GM10847 (cell line): ENCODE measurements around the gene GPR152.

Experiments used
- POLR2A ChIP-seq: IDR thresholded peaks from 2 replicates; pipeline ENCODE4 v1.6.1; 2011; ENCODE audit not compliant: insufficient read length; ENCODE audit errors: extremely low read depth

The GPR152 gene

DNA sequence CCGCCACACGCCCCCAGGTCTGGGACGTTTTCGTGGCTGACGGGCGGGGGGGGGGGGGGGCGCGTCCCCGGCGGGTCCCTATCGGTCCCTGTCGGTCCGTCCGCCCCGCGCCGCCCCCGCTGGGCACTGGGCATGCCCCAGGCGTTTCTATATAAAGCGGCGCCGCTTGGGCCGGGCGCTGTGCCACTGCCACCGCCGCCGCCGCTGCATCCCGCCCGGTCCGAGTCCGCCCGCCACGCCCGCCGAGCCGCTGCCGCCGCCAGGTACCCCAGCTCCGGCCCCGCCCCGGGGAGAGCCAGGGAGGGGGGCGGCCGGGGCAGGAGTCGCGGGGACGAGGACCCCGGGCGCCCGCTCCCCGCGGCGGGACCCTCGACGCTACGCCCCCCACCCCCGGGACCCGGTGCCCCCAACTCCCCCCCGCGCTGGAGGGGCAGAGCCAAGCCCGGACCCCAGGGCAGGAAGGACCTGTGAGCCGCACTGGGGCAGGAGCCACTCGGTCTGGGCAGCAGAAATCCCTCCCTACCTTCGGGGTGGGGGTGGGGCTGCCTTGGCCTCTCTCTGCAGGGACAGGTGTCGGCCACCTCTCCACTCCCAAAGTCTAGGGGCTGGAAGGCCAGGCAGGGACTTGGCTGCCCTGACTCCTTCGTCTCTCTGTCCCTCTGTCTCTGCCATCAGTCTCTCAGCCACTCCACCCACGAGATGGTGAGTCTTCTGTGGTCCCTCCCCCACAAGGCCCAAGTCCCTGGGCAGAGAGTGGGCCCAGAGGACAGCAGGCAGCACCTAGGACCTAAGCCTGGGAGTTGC is 36.8 kb downstream of the GPR152 start, which contains the start of gene CARNS1:
Gene CARNS1, plus strand, starts transcription at position 178 of the 804 bp plus-strand sequence. Its CDS starts 522 bp downstream, at position 700.
- TF ChIP-seq POLR2A = no peak

DNA sequence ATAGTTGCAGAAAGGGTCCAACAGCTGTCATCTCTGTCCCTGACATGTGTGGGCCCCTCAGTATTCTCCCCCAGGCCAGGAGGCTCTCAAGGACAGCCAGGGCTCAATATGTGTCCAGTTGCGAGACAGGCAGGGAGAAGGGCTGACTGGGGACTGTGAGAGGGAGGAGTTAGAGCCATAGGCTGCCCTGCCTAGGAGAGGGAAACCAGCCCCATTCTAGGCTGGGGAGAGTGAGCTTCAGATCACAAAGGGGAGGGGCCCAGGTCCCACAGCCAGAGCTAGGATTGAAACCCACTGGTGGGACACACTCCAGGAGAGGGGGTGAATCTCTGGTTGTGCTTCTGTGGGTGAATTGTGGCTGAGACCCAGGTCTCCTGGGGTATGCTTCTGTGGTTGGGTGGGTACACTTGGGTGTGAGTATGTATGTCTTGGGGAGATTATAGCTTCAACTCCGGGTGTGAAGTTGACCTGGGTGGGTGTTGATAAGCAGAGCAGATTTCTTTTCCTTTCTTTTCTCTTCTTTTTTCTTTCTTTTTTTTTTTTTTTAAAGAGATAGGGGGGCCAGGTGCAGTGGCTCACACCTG is 39.2 kb downstream of the GPR152 start:
- no peak for TF ChIP-seq POLR2A

DNA sequence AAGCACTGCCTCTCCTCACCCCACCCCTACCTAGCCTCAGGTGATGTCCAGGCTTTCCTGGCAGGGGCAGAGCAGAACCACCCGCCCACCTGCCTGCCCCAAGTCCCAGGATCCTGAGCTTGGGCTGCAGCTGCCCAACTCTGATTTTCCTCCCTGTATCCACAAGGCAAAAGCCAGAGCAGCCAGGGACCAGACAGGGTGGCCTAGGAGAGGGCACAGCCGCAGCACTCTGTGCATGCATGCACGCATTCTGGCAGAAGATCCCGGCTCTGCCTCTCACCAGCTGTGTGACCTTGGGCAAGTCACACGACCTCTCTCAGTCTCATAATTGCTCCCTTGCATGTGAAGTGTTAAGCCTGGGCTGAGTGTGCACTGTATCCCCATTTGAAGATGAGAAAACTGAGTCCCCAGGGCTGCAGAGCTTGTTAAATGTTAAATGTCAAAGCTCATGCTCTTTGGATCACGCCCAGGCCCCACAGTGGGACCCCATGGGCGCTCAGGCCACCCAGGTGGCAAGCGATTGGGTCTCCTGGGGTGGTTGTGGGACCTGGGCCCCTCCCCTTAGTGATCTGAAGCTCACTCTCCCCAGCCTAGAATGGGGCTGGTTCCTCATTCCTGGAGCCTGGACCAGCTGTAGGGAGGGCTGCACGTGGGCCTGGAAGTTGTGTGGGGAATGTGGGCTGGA is 39.9 kb downstream of the GPR152 start:
- TF ChIP-seq POLR2A = no peak

DNA sequence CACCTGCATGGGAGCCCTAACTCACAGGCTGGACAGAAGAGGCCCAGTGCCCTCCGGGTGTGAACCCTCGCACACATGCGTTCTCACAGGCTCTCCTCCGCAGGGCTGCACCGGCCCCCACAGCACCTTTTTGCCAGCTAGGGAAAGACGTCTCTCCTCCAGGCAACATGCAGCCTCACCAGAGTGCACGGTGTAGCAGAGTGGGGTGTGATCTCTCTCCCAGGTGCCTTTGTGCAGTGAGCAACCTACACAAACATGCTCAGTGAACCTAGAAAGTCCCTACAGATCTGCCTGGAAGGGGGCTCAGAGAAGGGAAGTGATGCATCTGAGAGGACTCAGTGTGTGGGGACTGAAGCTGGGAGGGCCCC is 40.8 kb downstream of the GPR152 start:
- no peak for TF ChIP-seq POLR2A

DNA sequence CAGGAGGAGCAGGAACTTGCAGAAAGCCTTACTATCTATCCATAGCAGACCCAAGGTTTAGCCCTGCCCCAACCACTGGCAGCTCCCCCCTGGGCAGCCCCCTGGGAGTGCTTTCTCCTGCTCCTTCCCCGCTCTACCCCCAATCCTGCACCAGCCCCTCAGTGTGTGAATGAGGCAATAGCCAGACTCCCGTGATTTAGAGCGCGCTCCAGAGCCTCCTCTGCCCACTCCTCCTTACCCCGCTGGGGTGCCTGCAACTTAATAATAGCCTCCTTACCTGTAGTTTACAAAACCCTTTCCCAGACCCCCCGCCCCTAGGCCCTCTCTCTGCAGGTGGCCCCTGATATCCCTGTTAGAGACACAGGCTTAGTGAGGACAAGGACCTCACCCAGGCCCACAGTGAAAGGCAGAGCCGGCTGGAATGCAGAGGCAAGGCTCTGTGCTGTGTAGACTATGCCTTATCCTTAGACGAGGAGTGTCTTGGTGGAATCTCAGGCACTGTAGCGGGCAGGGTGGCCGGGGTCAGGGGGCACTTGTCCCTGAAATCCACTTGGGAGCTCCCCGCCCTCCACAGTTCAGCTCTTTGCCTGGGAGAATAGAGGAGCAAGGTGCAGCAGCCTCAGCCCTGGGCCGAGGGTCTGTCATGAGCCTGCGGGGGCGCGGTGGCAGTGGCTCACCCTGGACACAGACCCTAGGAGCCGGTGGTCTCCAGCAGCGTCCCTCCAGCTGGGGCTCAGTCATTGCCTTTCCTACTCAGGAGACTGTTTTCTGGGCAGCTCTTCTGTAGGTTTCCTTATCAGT is 41.3 kb downstream of the GPR152 start:
- no peak for TF ChIP-seq POLR2A

DNA sequence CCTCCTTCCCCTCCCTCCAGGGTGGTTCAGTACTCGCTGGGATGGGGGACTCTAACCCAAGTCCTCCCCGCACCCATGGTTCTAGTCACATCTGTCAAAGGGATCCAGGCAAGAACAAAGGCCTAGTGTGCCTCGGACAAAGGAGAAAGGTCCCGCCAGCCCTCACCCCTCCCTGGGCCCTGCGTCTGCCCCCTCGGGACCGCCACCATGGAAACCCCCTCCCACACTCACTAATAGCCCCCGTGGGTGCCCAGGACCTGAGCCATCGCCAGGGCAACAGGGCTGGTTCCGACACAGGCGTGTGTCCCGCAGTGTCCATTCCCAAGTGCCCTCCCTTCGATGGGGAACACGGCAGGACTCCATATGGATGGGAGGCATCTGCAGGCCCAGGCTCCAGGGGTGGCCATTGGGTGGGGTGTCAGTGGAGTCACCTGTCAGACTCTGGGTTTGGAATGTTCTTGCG is 42.1 kb downstream of the GPR152 start:
- TF ChIP-seq POLR2A = no peak

DNA sequence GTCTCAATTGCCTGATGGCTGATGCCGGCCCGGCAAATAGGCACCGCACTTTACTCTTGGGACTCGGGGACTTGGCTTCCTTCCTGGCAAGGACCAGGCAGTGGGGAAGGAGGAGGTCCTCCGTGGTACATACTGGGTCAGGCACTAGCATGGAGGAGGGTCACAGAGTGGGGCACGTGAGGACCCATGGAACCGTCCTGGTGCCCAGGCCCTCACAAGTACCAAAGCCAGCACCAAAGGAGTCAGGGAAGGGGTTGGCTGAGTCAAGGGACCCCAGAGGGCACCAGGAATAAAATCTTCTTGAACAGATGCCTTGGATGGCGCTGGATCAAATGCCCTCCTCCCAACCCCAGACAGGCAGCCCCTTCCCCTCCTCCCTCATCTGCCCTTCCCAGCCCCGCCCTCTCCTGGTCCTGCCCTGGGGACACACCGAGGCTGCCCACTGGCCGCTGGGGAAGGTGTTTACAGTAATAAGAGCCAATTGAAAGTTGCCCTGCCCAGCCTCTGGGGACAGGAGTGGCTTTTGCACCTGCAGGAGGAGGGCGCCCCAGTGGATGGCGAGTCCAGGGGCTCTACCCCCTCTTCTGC is 42.7 kb downstream of the GPR152 start:
- no peak for TF ChIP-seq POLR2A

DNA sequence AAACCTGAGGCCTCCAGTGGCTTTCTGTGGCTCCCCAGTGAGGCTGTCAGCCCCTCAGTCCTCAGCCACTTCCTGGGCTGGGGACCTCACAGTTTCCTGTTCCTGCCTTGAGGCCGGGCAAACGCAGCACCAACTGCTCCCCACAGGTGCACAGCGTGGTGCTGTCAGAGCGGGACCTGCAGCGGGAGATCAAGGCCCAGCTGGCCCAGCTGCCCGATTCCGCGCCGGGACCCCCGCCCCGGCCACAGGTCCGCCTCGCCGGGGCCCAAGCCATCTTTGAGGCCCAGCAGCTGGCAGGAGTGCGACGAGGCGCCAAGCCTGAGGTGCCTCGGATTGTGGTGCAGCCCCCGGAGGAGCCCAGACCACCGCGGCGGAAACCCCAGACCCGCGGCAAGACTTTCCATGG is 43.3 kb downstream of the GPR152 start:
- TF ChIP-seq POLR2A = peak; percentile 56

DNA sequence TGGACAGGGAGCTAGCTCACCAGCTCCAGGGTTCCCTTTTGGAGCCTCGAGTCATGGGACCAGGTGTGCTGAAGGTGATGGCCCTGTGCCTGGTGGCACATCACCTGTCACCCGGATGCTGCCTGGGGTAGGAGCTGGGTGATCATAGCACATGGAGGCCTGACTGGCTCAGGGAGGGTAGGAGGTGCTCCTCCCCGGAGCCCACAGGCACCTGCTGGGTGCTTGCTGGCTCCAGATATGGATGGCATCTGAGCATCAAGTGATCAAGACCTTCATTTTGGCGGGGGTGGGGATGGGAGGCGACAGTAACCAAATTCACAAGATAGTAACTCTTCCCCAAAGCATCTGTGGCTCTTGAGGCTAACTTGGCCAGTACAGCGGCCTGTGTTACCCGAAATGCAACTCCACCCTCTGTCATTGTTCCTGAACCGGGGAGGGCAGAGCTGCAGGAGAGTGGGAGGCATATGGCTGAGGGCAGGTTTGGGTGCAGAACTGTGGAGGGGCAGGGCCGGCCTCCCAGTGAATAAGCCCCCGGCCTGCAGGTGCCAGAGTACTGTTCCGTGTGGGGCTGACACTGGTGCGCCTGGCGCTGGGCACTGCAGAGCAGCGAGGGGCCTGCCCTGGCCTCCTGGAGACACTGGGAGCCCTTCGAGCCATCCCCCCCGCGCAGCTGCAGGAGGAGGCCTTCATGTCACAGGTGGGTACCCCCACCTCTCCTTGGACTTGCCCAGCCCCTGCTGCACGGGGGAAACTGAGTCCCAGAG is 43.9 kb downstream of the GPR152 start:
- no peak for TF ChIP-seq POLR2A

DNA sequence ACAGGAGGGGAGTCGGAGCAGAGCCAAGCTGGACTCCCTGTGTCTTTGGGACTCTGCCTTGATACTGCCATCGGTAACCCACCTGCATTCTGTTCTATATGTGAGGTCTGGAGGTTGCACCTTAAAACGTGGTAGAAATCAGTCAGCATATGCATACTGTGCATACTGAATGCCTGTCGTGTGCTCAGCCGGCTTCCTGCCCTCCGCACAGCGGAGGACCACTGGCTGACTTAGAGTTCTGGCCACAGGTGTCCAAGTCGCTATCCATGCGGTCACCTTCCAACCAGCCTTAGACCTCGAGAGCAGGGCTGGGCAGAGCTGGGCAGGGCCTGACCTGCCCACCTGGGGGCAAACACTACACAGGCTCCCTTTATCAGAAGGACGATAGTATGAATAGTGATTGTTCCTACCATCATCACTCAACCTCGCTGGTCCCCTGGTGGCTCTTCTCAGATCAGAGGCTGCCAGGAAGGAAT is 44.8 kb downstream of the GPR152 start:
- TF ChIP-seq POLR2A = no peak

DNA sequence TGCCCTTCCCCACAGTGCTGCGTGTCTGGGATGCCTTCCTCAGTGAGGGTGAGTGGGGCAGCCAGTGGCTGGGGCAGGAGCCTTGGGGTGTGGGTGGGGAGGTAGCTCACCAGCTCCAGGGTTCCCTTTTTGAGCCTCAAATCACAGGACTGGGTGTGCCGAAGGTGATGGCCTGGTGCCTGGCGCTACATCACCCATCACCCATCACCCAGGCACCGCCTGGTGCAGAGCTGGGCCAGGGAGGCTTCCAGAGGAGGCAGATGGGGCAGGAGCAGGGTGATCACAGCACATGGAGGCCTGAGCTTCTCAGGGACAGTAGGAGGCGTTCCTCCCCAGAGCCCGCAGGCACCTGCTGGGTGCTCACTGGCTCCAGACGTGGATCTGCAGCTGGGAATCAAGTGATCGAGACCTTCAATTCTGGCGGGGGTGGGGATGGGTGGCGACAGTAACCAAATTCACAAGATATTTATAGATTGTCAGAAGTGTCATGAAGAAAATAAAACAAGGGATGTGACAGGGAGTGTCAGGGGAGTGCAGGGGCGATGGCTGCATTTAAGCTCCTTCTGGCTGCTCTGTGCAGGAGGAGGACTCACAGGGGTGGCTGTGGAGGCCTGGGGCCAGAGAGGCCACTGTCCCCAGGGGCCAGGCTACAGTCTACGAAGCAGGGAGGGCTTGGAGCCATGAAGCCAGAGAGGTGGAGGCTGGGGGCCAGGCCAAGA is 45.4 kb downstream of the GPR152 start:
- TF ChIP-seq POLR2A = no peak

DNA sequence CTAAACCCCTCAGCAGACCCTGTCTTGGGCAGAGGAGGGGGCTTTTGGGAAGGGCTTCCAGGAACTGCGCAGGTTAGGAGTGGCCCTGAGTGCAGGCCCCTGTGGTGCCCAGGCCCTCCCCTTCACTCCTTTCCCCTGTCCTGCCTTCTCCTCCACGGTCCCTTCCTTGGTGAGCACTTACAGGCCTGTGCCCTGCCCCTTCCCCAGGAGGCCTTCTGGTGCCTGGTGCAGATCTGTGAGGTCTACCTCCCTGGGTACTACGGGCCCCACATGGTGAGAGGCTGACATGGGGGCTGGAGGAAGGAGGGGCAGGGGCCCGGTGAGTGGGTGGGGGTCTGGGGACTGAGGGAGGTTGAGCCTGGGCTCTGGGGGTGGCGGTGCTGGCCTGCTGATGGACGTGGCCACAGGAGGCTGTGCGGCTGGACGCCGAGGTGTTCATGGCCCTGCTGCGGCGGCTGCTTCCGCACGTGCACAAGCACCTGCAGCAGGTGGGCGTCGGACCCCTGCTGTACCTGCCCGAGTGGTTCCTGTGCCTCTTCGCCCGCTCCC is 46.0 kb downstream of the GPR152 start:
- no peak for TF ChIP-seq POLR2A

DNA sequence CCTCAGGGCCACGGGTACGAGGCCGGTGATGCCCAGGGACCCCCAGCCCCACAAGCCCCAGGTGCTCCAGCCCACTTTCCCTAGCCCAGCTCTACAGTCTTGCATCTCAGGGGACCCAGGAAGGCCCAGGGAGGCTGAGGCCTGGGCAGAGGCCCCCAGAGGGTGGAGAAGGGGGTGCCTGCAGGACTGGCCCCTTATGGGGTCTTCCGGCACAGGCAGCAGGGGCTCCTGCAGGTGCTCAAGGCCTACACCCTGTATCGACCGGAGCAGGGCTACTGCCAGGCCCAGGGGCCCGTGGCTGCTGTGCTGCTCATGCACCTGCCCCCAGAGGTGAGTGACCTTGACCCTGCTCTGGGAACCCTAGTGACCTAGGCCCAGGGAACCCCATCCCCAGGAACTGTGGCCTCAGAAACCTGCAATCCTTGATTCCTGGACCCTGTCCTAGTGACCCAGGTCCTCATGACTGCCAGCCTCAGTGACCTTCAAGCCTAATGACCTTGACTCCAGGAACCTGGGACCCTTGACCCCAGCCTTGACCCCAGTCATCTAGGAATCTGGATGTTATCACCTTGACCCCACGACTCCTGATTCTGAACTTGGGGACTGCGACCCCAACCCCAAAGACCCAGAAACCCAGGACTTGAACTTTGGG is 46.7 kb downstream of the GPR152 start:
- no peak for TF ChIP-seq POLR2A
